Measurements from ENCODE around the gene SLC25A52. TPM values are rescaled to one million over a fixed set of nuclear protein-coding genes. Genes with fewer than 3 reads are reported as not detected.

The SLC25A52 gene, protein sequence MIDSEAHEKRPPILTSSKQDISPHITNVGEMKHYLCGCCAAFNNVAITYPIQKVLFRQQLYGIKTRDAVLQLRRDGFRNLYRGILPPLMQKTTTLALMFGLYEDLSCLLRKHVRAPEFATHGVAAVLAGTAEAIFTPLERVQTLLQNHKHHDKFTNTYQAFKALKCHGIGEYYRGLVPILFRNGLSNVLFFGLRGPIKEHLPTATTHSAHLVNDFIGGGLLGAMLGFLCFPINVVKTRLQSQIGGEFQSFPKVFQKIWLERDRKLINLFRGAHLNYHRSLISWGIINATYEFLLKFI
- under 1 TPM in 1 of 2 donors, not detected in 1; under 0.01 TPM for total RNA-seq

DNA sequence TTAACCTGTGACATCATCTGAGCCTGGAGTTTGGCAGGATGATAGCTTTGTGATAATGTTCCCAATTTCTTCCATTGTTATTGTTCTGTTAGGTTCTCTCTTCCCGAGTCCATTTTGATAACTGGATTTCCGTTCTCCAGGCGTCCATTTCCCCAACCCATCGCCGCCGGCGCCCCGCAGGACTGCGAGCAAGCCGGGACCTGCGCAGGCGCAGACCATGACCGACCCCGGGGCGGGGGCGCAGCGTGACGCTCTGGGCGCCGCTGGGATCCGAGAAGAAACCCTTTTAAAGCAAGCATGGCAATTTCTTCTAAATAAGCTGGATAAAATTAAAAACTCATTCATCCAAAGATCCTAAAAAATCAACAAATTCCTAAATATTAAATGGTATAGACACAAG, at the start of gene SLC25A52:
Gene SLC25A52 (minus strand): TSS at position 186 of the 400 bp plus-strand sequence. CDS start 219 bp downstream, outside the sequence.

Other genes with a start within 250 kb of the SLC25A52 start
- not detected for gene TTR, start 169.0 kb downstream of the SLC25A52 start, total RNA-seq
- 1 to 10 TPM; 3.8 to 9.3 TPM for gene B4GALT6, start 76.3 kb downstream of the SLC25A52 start, total RNA-seq
- gene TRAPPC8, start 182.2 kb upstream of the SLC25A52 start, total RNA-seq = 10 to 100 TPM; 43.4 to 44.0 TPM

Data from melanocyte of skin (primary cell).